Aorta (tissue), 5 donors: ENCODE data around the gene PCDH1. TPM values are rescaled to one million over a fixed set of nuclear protein-coding genes. Genes with fewer than 3 reads are reported as not detected.

Experiments used
- ATAC-seq: fragments of 200-7000 bp; cut with Tn5 transposase; one replicate; pipeline ENCODE4 v1.9.1; 2022; ENCODE audit warnings: moderate library complexity; ENCODE audit not compliant: low FRiP score
- DNase-seq, 2 donors: peaks; one replicate each; pipeline ENCODE4 v3.0.0-alpha.2; 2020
- H3K27ac ChIP-seq, 2 donors: one replicate each; pipeline ENCODE4 v1.5.1; 2013; ENCODE audit warnings: low read length in 2 of 2, mild to moderate bottlenecking in 2 of 2, moderate library complexity in 2 of 2, control low read depth in 1 of 2, inconsistent platforms in 1 of 2, low read depth in 1 of 2
- H3K27me3 ChIP-seq, 2 donors: one replicate each; pipeline ENCODE4 v1.6.1; 2013; ENCODE audit warnings: control low read depth in 1 of 2, low read length in 1 of 2, mild to moderate bottlenecking in 1 of 2, moderate library complexity in 1 of 2; ENCODE audit not compliant: insufficient read depth in 2 of 2, control insufficient read depth in 1 of 2
- H3K36me3 ChIP-seq, 2 donors: one replicate each; pipeline ENCODE4 v1.6.1; 2013; ENCODE audit warnings: control low read depth in 1 of 2, low read length in 1 of 2, mild to moderate bottlenecking in 1 of 2; ENCODE audit not compliant: insufficient read depth in 2 of 2, control insufficient read depth in 1 of 2
- H3K4me1 ChIP-seq, 2 donors: one replicate each; pipeline ENCODE4 v1.6.1; 2013; ENCODE audit warnings: low read length in 2 of 2, control low read depth in 1 of 2, mild to moderate bottlenecking in 1 of 2, moderate library complexity in 1 of 2; ENCODE audit not compliant: insufficient read depth in 2 of 2, control insufficient read depth in 1 of 2
- H3K4me3 ChIP-seq, 2 donors: one replicate each; pipeline ENCODE4 v1.5.1; 2013; ENCODE audit warnings: low read length in 2 of 2, control low read depth in 1 of 2, mild to moderate bottlenecking in 1 of 2
- H3K9me3 ChIP-seq: one replicate; pipeline ENCODE4 v1.6.1; 2013; ENCODE audit warnings: mild to moderate bottlenecking, low read length; ENCODE audit not compliant: control insufficient read depth
- WGBS, 2 donors: extraction: QIAGEN DNeasy Blood & Tissue Kit; methylation state at CpG; one replicate each; pipeline ENCODE4 v1.1.7; 2013; 5-methylcytosine and 5-hydroxymethylcytosine counted together
- intact Hi-C, 2 donors: fragments of 100-400 bp; cut with DNase I; formaldehyde crosslinking; loops; one replicate each; pipeline versions ENCODE4 v1.14.2 to v1.15.0; 2022
- polyA plus RNA-seq, 2 donors: library from polyadenylated mRNA; stranded (reverse); fragments of 200-250 nt; gene quantifications; one replicate each; pipeline ENCODE4 v1.2.3, GENCODE V29; 2013
- total RNA-seq, 2 donors: library from RNA; stranded (reverse); fragmentation: NEBNext Ultra II Directional; extraction: Animal tissue kit (Norgen Biotek cat#: 25700); gene quantifications; one replicate each; pipeline ENCODE4 v1.2.1, GENCODE V29; 2021
- donor health status: healthy with polysubstance abuse.
- donor health status: Bipolar disorder and iron deficiency.
- donor health status: DM: no; HTN: no; CAD: no.
- donor health status: DM: no; HTN: no; CAD: no.
- donor health status: DM: yes; HTN: yes; CAD: no.

PCDH1 gene
- total and polyA plus RNA-seq, 4 donors = 1.4 to 41.9 (median 15.9) TPM

DNA sequence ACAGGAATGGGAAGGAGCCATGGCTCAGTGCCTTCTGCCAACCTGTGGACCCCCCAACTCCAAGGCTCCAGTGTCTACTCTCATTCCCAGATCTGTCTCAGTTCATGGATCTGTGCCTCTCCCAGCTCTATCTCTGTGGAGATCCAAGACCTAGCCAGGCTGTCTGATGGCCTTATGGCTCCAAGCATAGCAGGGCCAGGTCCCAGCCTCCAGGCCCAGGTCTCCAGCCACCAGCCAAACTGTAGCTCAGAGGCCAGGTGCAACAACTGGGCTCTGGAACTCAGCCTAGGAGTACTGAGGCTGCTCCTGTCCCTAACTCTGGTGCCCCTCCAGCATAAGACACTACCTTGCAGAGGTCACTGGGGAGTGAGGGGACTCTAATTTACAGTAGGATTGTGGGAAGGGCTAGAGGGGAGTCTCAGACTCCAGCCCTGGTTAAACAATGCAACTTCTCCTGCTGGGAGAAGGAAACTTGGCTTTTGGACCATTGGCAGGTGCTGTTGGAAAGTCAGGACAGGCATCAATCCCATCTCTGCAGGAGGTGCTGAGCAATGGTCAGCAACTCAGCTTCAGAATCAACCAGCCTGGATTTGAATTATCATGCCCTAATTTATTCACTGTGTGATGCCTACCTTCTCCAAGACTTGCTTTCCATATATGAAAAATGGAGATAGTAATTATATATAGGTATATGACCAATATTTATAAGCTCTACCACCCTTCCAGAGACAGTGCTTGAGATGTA, 63.0 kb downstream of the PCDH1 start:
- no peak for ATAC-seq
- Histone ChIP-seq H3K27ac (no peak overlapping the region), H3K9me3 (no peaks in the 10 kb centered on the region), H3K4me1 (no peaks in the 10 kb centered on the region), H3K27me3 (no peaks in the 10 kb centered on the region), H3K4me3 (no peak overlapping the region), H3K36me3 (no peaks in the 10 kb centered on the region)
- DNase-seq = no peak
- intact Hi-C loops = no loop called here

DNA sequence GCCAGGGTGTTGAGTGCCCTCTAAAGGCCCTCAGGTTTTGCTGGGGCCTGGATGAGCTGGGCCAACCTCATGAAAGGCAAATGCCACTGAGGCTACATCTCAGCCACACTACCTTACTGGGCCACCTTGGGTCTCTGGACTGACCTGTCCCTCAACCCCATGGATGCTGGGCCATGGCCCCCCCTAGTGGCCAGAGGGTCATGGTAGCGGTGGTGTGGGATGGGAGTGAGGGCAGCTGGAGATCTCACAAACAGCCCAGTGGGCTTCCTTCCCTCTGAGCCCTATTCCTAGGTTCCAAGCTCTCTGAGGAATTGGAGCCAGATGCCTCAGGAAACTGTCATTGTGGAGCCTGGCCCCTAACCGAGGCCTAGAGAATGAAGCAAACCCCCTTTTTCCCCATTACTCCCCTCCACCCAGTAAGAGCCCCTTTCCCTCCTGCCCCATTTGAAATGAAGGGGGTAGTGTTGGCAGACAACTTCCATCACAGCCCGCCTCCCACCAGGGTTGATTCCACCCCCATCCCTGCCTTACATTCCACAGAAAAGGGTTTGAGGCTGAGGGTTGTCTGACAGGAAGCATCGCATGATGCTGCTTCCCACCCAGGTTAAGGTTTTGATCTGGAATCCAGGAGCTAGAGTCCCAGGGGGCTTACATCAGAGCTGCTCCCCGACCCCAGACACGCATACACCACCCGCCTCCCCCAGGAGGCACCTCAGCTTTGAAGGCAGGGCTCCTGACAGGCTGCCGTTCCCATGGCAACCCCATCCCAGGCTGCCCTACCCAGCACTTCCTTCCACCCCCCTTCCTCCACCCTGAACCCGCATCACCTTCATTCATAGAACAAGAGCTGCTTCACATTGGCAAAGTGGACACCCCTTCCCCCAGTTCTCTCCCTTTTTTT, 63.9 kb downstream of the PCDH1 start:
- Histone ChIP-seq H3K4me3 (no peak overlapping the region), H3K4me1 (no peaks in the 10 kb centered on the region), H3K27ac (no peak overlapping the region), H3K27me3 (no peaks in the 10 kb centered on the region), H3K9me3 (no peaks in the 10 kb centered on the region), H3K36me3 (no peaks in the 10 kb centered on the region)
- ATAC-seq = no peak
- intact Hi-C loops = no loop called here
- DNase-seq = no peak
- 72 to 80% methylated on average over 9 of the region's 9 CpGs for WGBS, 2 donors

DNA sequence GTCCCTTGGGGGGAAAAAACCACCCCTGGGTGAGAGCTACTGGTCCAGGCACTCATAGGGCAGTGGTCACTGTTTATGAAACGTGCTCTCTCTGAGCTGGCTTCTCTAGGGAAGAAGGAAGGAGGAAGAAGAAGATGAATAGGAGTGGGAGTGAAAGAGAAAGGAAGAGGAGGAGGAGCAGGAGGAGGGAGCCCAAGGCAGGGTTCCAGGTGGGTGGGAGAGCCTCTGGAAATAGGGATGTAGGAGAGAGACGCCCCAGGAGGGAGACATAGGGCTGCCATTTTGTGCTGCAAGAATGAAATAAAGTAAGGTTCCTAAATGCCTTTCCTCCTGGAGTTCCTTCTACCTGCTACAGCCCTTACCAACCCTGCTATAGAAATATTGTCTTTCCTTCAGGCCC, 65.7 kb downstream of the PCDH1 start:
- DNase-seq (no peak), ATAC-seq (no peak)
- intact Hi-C loops = no loop called here
- Histone ChIP-seq H3K27ac (no peak overlapping the region), H3K27me3 (no peaks in the 10 kb centered on the region), H3K36me3 (no peaks in the 10 kb centered on the region), H3K9me3 (no peaks in the 10 kb centered on the region), H3K4me1 (no peaks in the 10 kb centered on the region), H3K4me3 (no peak overlapping the region)
- WGBS, 2 donors = 74 to 78% methylated on average over 2 of the region's 2 CpGs

DNA sequence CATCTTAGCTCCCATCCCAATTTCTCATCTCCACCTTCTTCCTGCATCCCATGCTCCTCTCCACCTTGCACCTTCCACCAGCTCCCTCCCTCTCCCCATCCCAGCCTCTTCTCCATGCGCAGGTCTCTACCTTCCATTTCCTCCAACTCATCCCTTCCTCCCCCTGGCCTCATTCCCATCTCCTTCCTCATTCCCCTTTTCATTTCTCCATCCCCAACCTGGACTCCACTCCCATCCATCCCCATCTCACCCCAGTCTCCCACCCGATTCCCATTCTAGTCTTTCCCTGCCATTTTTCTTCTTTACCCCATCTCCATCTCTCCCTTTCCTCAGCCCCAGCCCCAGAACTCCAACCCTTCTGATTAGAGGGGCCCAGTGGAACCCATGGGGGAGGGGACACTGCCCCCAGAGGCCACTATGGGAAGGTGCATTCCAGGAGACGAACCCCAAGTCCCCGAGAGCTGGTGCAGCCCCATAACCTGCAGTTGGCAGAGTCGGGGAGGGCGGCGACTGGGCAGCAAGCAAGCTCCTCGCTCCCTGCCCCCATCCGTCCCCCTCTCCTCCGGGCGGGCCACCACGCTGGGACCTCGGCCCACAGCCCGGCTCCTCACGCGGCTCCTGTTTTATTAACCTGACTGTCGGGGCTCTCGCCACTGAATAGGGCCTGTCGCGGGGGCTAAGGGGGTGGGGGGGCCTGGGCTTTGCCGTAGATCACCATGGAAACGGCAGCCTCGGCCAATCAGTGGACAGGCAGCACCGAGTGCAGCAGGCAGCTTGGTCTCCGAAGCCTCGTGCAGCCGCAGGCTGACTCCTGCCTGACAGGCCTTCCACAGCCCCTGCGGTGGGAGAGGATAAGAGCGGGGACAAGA, 66.7 kb downstream of the PCDH1 start:
- 6 to 7% methylated on average over 29 of the region's 29 CpGs for WGBS, 2 donors
- Histone ChIP-seq H3K36me3 (no peaks in the 10 kb centered on the region), H3K27ac (no peak overlapping the region), H3K9me3 (no peaks in the 10 kb centered on the region), H3K27me3 (no peaks in the 10 kb centered on the region), H3K4me3 (no peak overlapping the region), H3K4me1 (no peaks in the 10 kb centered on the region)
- peak in 1 of 2 donors; percentile 68 for DNase-seq
- ATAC-seq = peak; percentile 19
- intact Hi-C loops = no loop called here

DNA sequence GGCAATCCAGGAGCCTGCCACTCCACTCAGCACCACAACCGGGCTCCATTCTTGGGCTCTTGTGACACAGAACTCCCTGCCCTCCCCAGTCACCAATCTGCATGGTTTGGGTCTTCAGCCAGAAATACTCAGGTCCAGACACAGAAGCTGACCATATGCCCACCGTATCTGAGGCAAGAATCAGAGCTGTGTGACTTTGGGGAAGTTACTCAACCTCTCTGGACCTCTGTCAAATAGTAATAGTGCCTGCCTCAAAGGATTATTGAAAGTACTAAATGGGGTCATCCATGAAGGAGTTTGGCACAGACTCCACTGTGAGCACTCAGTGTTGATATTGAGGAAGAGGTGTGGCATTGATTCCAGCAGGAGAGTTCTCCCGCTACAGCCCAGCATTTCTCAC, 67.5 kb downstream of the PCDH1 start:
- Histone ChIP-seq H3K27me3 (no peaks in the 10 kb centered on the region), H3K36me3 (no peaks in the 10 kb centered on the region), H3K9me3 (no peaks in the 10 kb centered on the region), H3K4me3 (no peak overlapping the region), H3K27ac (no peak overlapping the region), H3K4me1 (no peaks in the 10 kb centered on the region)
- DNase-seq (no peak), ATAC-seq (no peak)
- intact Hi-C loops = no loop called here
- 85 to 89% methylated on average over 3 of the region's 3 CpGs for WGBS, 2 donors

DNA sequence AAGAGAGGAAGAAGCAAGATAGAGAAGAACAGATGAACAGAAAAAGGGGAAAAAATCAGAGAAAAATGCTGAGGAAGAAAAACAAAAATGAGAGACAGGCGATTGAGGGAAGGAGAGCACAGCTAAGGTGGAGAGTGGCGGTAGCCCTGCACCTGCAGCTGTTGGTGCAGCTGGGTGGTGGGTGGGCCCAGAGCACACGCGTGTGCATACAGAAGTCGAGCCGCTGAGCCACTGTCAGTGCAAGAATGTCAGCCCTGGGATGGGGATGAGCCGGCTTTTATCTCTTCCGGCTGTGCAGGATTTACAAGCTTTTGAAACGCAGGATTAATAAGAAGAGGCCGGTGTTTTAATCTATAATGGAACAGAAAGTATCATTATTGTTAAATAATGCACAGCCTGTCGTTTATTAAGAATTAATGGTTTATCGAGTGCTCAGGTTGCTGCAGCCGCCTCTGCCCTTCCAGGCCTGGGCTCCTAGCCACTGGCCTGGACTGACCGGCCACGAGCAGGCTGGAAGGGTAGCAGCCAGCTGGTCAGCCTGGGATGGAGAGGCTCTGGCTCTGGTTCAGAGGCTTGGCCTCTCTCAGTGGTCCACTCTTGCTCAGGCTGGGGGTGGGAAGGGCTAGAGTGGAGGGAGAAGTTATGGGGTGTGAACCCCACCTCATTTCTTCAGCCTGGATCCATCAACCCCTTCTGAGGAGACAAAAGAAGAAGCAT, 68.7 kb downstream of the PCDH1 start:
- H3K9me3 ChIP-seq = no peaks in the 10 kb centered on the region
- no peaks in the 10 kb centered on the region for H3K4me1 ChIP-seq
- ATAC-seq = no peak
- H3K27me3 ChIP-seq = no peaks in the 10 kb centered on the region
- H3K36me3 ChIP-seq = no peaks in the 10 kb centered on the region
- WGBS, 2 donors = 75 to 78% methylated on average over 15 of the region's 15 CpGs
- peak in 1 of 2 donors; percentile 31 for DNase-seq
- intact Hi-C loops = no loop called here
- H3K4me3 ChIP-seq = no peak overlapping the region
- H3K27ac ChIP-seq = no peak overlapping the region

DNA sequence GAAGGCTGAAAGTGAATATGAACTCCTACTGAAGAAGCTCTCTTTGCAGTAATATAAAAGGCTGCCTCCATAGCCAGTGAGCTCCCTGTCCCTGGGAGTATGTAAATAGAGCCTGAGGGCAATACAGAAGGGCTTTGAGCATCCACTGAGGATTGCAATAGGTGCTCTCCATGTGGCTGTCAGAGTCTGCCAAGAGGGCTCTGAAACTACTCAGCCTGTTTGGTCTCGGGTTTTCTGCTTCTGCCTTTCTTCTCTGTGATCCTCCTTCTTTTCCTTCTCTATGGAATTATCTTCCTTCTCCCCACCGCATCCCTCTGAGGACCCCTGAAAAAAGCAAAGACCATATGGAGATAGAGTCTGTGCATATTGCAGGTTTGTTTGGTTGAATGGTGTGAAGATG, 69.4 kb downstream of the PCDH1 start:
- Histone ChIP-seq H3K4me3 (no peak overlapping the region), H3K9me3 (no peaks in the 10 kb centered on the region), H3K27ac (no peak overlapping the region), H3K36me3 (no peaks in the 10 kb centered on the region), H3K27me3 (no peaks in the 10 kb centered on the region), H3K4me1 (no peaks in the 10 kb centered on the region)
- ATAC-seq = no peak
- WGBS, 2 donors = 76 to 78% methylated on average over 2 of the region's 2 CpGs
- intact Hi-C loops = no loop called here
- DNase-seq = no peak

DNA sequence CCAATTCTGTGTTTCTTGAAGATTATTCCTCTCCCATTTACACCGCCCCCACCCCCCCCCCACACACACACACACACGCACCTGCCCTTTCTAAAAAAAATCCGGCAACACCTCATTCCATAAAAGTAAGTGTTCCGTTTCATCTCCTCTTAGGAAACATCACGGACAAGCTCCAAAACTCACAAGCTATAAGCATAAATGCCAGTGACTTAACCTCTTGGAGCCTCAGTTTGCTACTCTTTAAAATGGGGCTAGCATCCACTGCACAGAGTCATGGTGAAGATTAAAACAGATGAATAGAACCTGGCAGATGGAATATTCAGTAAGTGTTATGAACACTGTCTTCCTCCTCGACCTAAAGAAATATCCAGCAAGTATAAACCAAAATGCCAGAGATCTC, 70.5 kb downstream of the PCDH1 start:
- DNase-seq = no peak
- H3K9me3 ChIP-seq = no peaks in the 10 kb centered on the region

More for the DNA sequence above, 70.5 kb downstream of the PCDH1 start:
- intact Hi-C loops = no loop called here
- Histone ChIP-seq H3K4me1 (no peaks in the 10 kb centered on the region), H3K4me3 (no peak overlapping the region), H3K27ac (no peak overlapping the region), H3K36me3 (no peaks in the 10 kb centered on the region), H3K27me3 (no peaks in the 10 kb centered on the region)
- no peak for ATAC-seq
- WGBS, 2 donors = 65 to 66% methylated on average over 6 of the region's 6 CpGs
